CD4-positive, alpha-beta memory T cell (primary cell): Measurements from ENCODE around the gene PDIA6. TPM values are rescaled to one million over a fixed set of nuclear protein-coding genes. Genes with fewer than 3 reads are reported as not detected.

Experiments
- CTCF ChIA-PET: fragments of 350-600 bp; sonication (Branson Sonifier 250); formaldehyde crosslinking; loops from one replicate; lab custom pipeline; 2021; ENCODE audit warnings: inconsistent platforms; ENCODE audit not compliant: partially characterized antibody; lab: Charles Lee
- POLR2A ChIA-PET: fragments of 350-600 bp; sonication (Branson Sonifier 250); formaldehyde crosslinking; loops from one replicate; lab custom pipeline; 2021; ENCODE audit not compliant: partially characterized antibody; lab: Charles Lee
- DNase-seq, 5 donors: peaks; one replicate each; pipeline versions ENCODE4 v3.0.0 to v3.0.0-alpha.2; 2020 to 2022; ENCODE audit warnings: mixed read lengths in 1 of 5
- H3K27ac ChIP-seq: one replicate; pipeline ENCODE4 v1.7.0; 2013; ENCODE audit warnings: low read depth, low read length
- H3K27me3 ChIP-seq: 2 replicates; pipeline ENCODE4 v1.7.0; 2013; ENCODE audit warnings: mild to moderate bottlenecking, low read length, moderate library complexity; ENCODE audit not compliant: insufficient read depth
- H3K36me3 ChIP-seq: 2 replicates; pipeline ENCODE4 v1.7.0; 2013; ENCODE audit warnings: mild to moderate bottlenecking, low read length, moderate library complexity; ENCODE audit not compliant: insufficient read depth
- H3K4me1 ChIP-seq: 2 replicates; pipeline ENCODE4 v1.7.0; 2013; ENCODE audit warnings: mild to moderate bottlenecking, low read length, moderate library complexity; ENCODE audit not compliant: insufficient read depth
- H3K4me3 ChIP-seq, 2 donors: one replicate each; pipeline ENCODE4 v1.7.0; 2013; ENCODE audit warnings: low read length in 2 of 2, mild to moderate bottlenecking in 1 of 2
- H3K9me3 ChIP-seq, 2 donors: one replicate each; pipeline ENCODE4 v1.7.0; 2013; ENCODE audit warnings: low read length in 2 of 2, control low read depth in 1 of 2; ENCODE audit not compliant: control insufficient read depth in 1 of 2
- H3K27ac Mint-ChIP-seq, 7 donors: one replicate each; pipeline ENCODE4 v1.8.0; 2020 to 2021; ENCODE audit warnings: mixed read lengths in 7 of 7, mild to moderate bottlenecking in 6 of 7, inconsistent platforms in 3 of 7, moderate library complexity in 3 of 7
- H3K27me3 Mint-ChIP-seq, 2 donors: one replicate each; pipeline ENCODE4 v1.8.0; 2020 to 2021; ENCODE audit warnings: mixed read lengths in 2 of 2
- H3K36me3 Mint-ChIP-seq, 2 donors: one replicate each; pipeline ENCODE4 v1.8.0; 2020 to 2021; ENCODE audit warnings: mixed read lengths in 2 of 2, inconsistent platforms in 1 of 2, mild to moderate bottlenecking in 1 of 2
- H3K4me1 Mint-ChIP-seq, 4 donors: one replicate each; pipeline ENCODE4 v1.8.0; 2020 to 2021; ENCODE audit warnings: mixed read lengths in 4 of 4, mild to moderate bottlenecking in 1 of 4
- H3K4me3 Mint-ChIP-seq, 8 donors: one replicate each; pipeline ENCODE4 v1.8.0; 2020 to 2021; ENCODE audit warnings: mixed read lengths in 8 of 8, mild to moderate bottlenecking in 7 of 8, moderate library complexity in 6 of 8, inconsistent platforms in 3 of 8
- H3K9me3 Mint-ChIP-seq, 8 donors: one replicate each; pipeline ENCODE4 v1.8.0; 2020 to 2021; ENCODE audit warnings: mixed read lengths in 8 of 8, mild to moderate bottlenecking in 5 of 8, inconsistent platforms in 3 of 8, moderate library complexity in 1 of 8
- intact Hi-C: fragments of 100-400 bp; cut with micrococcal nuclease; formaldehyde crosslinking; loops from one replicate; pipeline ENCODE4 v1.15.1; 2023
- polyA plus RNA-seq, 2 donors: library from polyadenylated mRNA; unstranded; fragments of 300-500 nt; fragmentation: Illumina TruSeq; gene quantifications; one replicate each; pipeline ENCODE4 v1.2.3, GENCODE V29; 2021
- total RNA-seq, 2 experiments: library from RNA; stranded (reverse); gene quantifications; one replicate each; pipeline ENCODE4 v1.2.3, GENCODE V29; 2021

The PDIA6 gene
- total and polyA plus RNA-seq, 4 experiments from 2014 or later, result 75.9 to 273 (median 112) TPM

GRCh38 chr2:10832203-10832936 lies 19.8 kb upstream of the PDIA6 start:
- ChIA-PET POLR2A (interaction anchor here (0.8 to 1.8 kb wide), 5 partner anchors 20 to 301 kb away, joined by 3 to 16 read pairs (median 4); partner anchors contain the start of gene PDIA6), CTCF (interaction anchor here (0.6 to 10.2 kb wide), 33 partner anchors 9 to 750 kb away, joined by 3 to 228 read pairs (median 4); partner anchors contain the start of gene PDIA6)
- Mint-ChIP-seq H3K36me3 (no peaks in the 10 kb centered on the region), H3K27me3 (peaks cover 11 to 18% of the 10 kb centered on the region in 2 donors), H3K9me3 (peaks cover 0 to 2% (median 0%) of the 10 kb centered on the region in 8 donors), H3K4me1 (peaks cover 4 to 17% (median 9%) of the 10 kb centered on the region in 4 donors), H3K27ac (peak overlapping the region in 2 of 7 donors; percentile 23 to 63), H3K4me3 (peak overlapping the region in 7 of 8 donors; percentile 14 to 54 (median 33))
- intact Hi-C loops, result loop anchor here (1.0 to 2.0 kb wide), 4 partner anchors 20 to 323 kb away; partner anchors contain the start of genes PDIA6 and SLC66A3
- no peak overlapping the region for H3K27ac ChIP-seq
- DNase-seq, result peak; percentile 75 to 79 (median 77)
- H3K4me1 ChIP-seq, result peaks cover 14% of the 10 kb centered on the region
- H3K36me3 ChIP-seq, result no peaks in the 10 kb centered on the region
- H3K4me3 ChIP-seq, result no peak overlapping the region
- peaks cover 4% of the 10 kb centered on the region for H3K27me3 ChIP-seq
- no peaks in the 10 kb centered on the region for H3K9me3 ChIP-seq

GRCh38 chr2:10831400-10831985 lies 18.9 kb upstream of the PDIA6 start:
- no peak overlapping the region for H3K27ac ChIP-seq
- H3K27ac Mint-ChIP-seq, result peak overlapping the region in 1 of 7 donors; percentile 63
- peaks cover 0 to 2% (median 0%) of the 10 kb centered on the region in 8 donors for H3K9me3 Mint-ChIP-seq
- H3K36me3 Mint-ChIP-seq, result no peaks in the 10 kb centered on the region
- intact Hi-C loops, result no loop called here
- peaks cover 4% of the 10 kb centered on the region for H3K27me3 ChIP-seq
- no peak overlapping the region for H3K4me3 Mint-ChIP-seq
- peaks cover 15 to 22% of the 10 kb centered on the region in 2 donors for H3K27me3 Mint-ChIP-seq
- H3K4me1 Mint-ChIP-seq, result peaks cover 4 to 17% (median 9%) of the 10 kb centered on the region in 4 donors
- no peaks in the 10 kb centered on the region for H3K36me3 ChIP-seq
- CTCF ChIA-PET, result interaction anchor here (0.6 to 10.2 kb wide), 17 partner anchors 8 to 751 kb away, joined by 3 to 228 read pairs (median 8); partner anchors contain the start of gene PDIA6
- peak in 1 of 5 donors; percentile 25 for DNase-seq
- POLR2A ChIA-PET, result interaction anchor here (0.8 kb wide), 1 partner anchor 302 kb away, joined by 3 read pairs; a partner anchor contains a TSS
- no peak overlapping the region for H3K4me3 ChIP-seq
- H3K9me3 ChIP-seq, result no peaks in the 10 kb centered on the region
- H3K4me1 ChIP-seq, result peaks cover 14% of the 10 kb centered on the region

- H3K27ac ChIP-seq, result no peak overlapping the region
- Mint-ChIP-seq H3K4me3 (peak overlapping the region in 1 of 8 donors; percentile 26), H3K36me3 (no peaks in the 10 kb centered on the region), H3K4me1 (peaks cover 4 to 17% (median 9%) of the 10 kb centered on the region in 4 donors), H3K27ac (no peak overlapping the region), H3K27me3 (peaks cover 15 to 22% of the 10 kb centered on the region in 2 donors), H3K9me3 (peaks cover 0 to 2% (median 0%) of the 10 kb centered on the region in 8 donors)
- intact Hi-C loops, result no loop called here
- H3K4me1 ChIP-seq, result peaks cover 14% of the 10 kb centered on the region
- ChIA-PET CTCF (interaction anchor here (0.9 to 10.2 kb wide), 9 partner anchors 8 to 301 kb away, joined by 3 to 228 read pairs (median 21); partner anchors contain the start of gene PDIA6), POLR2A (no interaction called here)
- no peaks in the 10 kb centered on the region for H3K36me3 ChIP-seq
- peaks cover 4% of the 10 kb centered on the region for H3K27me3 ChIP-seq
- no peaks in the 10 kb centered on the region for H3K9me3 ChIP-seq
- DNase-seq, result peak in 1 of 5 donors; percentile 15
- no peak overlapping the region for H3K4me3 ChIP-seq
These were observed 18.2 kb upstream of the PDIA6 start for GRCh38 chr2:10830641-10831399.

- intact Hi-C loops, result no loop called here
- no peak overlapping the region for H3K4me3 ChIP-seq
- no peak for DNase-seq
- H3K27me3 ChIP-seq, result peaks cover 4% of the 10 kb centered on the region
- H3K36me3 ChIP-seq, result no peaks in the 10 kb centered on the region
- CTCF ChIA-PET, result interaction anchor here (0.9 to 10.2 kb wide), 9 partner anchors 7 to 301 kb away, joined by 3 to 228 read pairs (median 21); partner anchors contain the start of gene PDIA6
- Mint-ChIP-seq H3K4me3 (no peak overlapping the region), H3K36me3 (no peaks in the 10 kb centered on the region), H3K4me1 (peaks cover 4 to 14% (median 8%) of the 10 kb centered on the region in 4 donors), H3K27me3 (peaks cover 18 to 22% of the 10 kb centered on the region in 2 donors), H3K9me3 (peaks cover 0 to 2% (median 0%) of the 10 kb centered on the region in 8 donors), H3K27ac (no peak overlapping the region)
- POLR2A ChIA-PET, result interaction anchor here (0.6 kb wide), 1 partner anchor 276 kb away, joined by 3 read pairs; no protein-coding TSS in a partner anchor
- H3K27ac ChIP-seq, result no peak overlapping the region
- H3K4me1 ChIP-seq, result peaks cover 10% of the 10 kb centered on the region
- no peaks in the 10 kb centered on the region for H3K9me3 ChIP-seq
These were observed 17.6 kb upstream of the PDIA6 start for GRCh38 chr2:10830203-10830602.

GRCh38 chr2:10829299-10829698 lies 16.7 kb upstream of the PDIA6 start:
- intact Hi-C loops, result no loop called here
- no peaks in the 10 kb centered on the region for H3K9me3 ChIP-seq
- H3K4me1 ChIP-seq, result peaks cover 8% of the 10 kb centered on the region
- H3K36me3 ChIP-seq, result no peaks in the 10 kb centered on the region
- Mint-ChIP-seq H3K4me3 (no peak overlapping the region), H3K27ac (no peak overlapping the region), H3K27me3 (peaks cover 20 to 22% of the 10 kb centered on the region in 2 donors), H3K36me3 (no peaks in the 10 kb centered on the region), H3K4me1 (peaks cover 4 to 12% (median 6%) of the 10 kb centered on the region in 4 donors), H3K9me3 (peaks cover 0 to 2% (median 0%) of the 10 kb centered on the region in 8 donors)
- no peak for DNase-seq
- H3K4me3 ChIP-seq, result no peak overlapping the region
- POLR2A ChIA-PET, result no interaction called here
- CTCF ChIA-PET, result interaction anchor here (5.9 to 10.2 kb wide), 2 partner anchors 13 to 302 kb away, joined by 39 to 228 read pairs; a partner anchor contains a TSS
- H3K27me3 ChIP-seq, result peaks cover 4% of the 10 kb centered on the region
- no peak overlapping the region for H3K27ac ChIP-seq

- CTCF ChIA-PET, result interaction anchor here (5.9 kb wide), 1 partner anchor 14 kb away, joined by 39 read pairs; no protein-coding TSS in a partner anchor
- peaks cover 20 to 25% of the 10 kb centered on the region in 2 donors for H3K27me3 Mint-ChIP-seq
These were observed 15.8 kb upstream of the PDIA6 start for GRCh38 chr2:10828346-10828745.

More at GRCh38 chr2:10828346-10828745, 15.8 kb upstream of the PDIA6 start:
- no peak overlapping the region for H3K4me3 ChIP-seq
- POLR2A ChIA-PET, result no interaction called here
- Mint-ChIP-seq H3K9me3 (peaks cover 0 to 2% (median 0%) of the 10 kb centered on the region in 8 donors), H3K4me3 (no peak overlapping the region), H3K27ac (no peak overlapping the region), H3K4me1 (peaks cover 4 to 10% (median 6%) of the 10 kb centered on the region in 4 donors), H3K36me3 (no peaks in the 10 kb centered on the region)
- peak in 1 of 5 donors; percentile 19 for DNase-seq
- H3K9me3 ChIP-seq, result no peaks in the 10 kb centered on the region
- H3K27ac ChIP-seq, result no peak overlapping the region
- H3K36me3 ChIP-seq, result no peaks in the 10 kb centered on the region
- peaks cover 4% of the 10 kb centered on the region for H3K27me3 ChIP-seq
- intact Hi-C loops, result no loop called here
- peaks cover 8% of the 10 kb centered on the region for H3K4me1 ChIP-seq
